Upper lobe of left lung (tissue), 6 donors: ENCODE results near the gene SPG11. TPM values are rescaled to one million over a fixed set of nuclear protein-coding genes. Genes with fewer than 3 reads are reported as not detected.

Experiments used
- ATAC-seq, 2 donors: fragments of 200-7000 bp; cut with Tn5 transposase; one replicate each; pipeline ENCODE4 v1.9.1; 2022; ENCODE audit warnings: mild to moderate bottlenecking in 2 of 2, moderate library complexity in 2 of 2; ENCODE audit not compliant: low FRiP score in 2 of 2
- DNase-seq, 2 donors: peaks; one replicate each; pipeline ENCODE4 v3.0.0-alpha.2; 2019 to 2020
- H3K27ac ChIP-seq, 4 donors: fragments of 200-600 bp; sonication (generic); one replicate each; pipeline ENCODE4 v1.5.1; 2016 to 2019
- H3K27me3 ChIP-seq, 4 donors: fragments of 200-600 bp; sonication (generic); one replicate each; pipeline ENCODE4 v1.5.1; 2017 to 2019
- H3K36me3 ChIP-seq, 4 donors: fragments of 200-600 bp; sonication (generic); one replicate each; pipeline ENCODE4 v1.5.1; 2016 to 2019
- H3K4me1 ChIP-seq, 4 donors: fragments of 200-600 bp; sonication (generic); one replicate each; pipeline ENCODE4 v1.5.1; 2018 to 2019
- H3K4me3 ChIP-seq, 4 donors: fragments of 200-600 bp; sonication (generic); one replicate each; pipeline ENCODE4 v1.5.1; 2017 to 2019; ENCODE audit warnings: mild to moderate bottlenecking in 2 of 4, moderate library complexity in 1 of 4
- H3K9me3 ChIP-seq, 4 donors: fragments of 200-600 bp; sonication (generic); one replicate each; pipeline ENCODE4 v1.5.1; 2018 to 2019
- CTCF ChIP-seq, 6 experiments: fragments of 450-650 bp in 4 of 6; fragments of 200-600 bp in 2 of 6; sonication (generic) in 2 of 6; IDR thresholded peaks; one replicate each; pipeline ENCODE4 v1.5.1; 2016 to 2019; ENCODE audit warnings: antibody characterized with exemption in 6 of 6
- EP300 ChIP-seq, 4 donors: sonication (generic); formaldehyde crosslinking; IDR thresholded peaks; one replicate each; pipeline ENCODE4 v1.5.1; 2017; ENCODE audit warnings: antibody characterized with exemption in 4 of 4, control low read depth in 2 of 4
- POLR2A ChIP-seq, 4 donors: fragments of 450-650 bp; IDR thresholded peaks; one replicate each; pipeline ENCODE4 v1.5.1; 2016 to 2017; ENCODE audit warnings: antibody characterized with exemption in 4 of 4, mild to moderate bottlenecking in 2 of 4
- POLR2AphosphoS5 ChIP-seq, 2 donors: sonication (generic); formaldehyde crosslinking; IDR thresholded peaks; one replicate each; pipeline ENCODE4 v1.5.1; 2017; ENCODE audit warnings: antibody characterized with exemption in 2 of 2
- WGBS, 2 donors: methylation state at CpG; one replicate each; pipeline ENCODE4 v1.1.5; 2017 to 2018; 5-methylcytosine and 5-hydroxymethylcytosine counted together
- total RNA-seq, 6 donors: library from RNA; depleted of rRNA in 4 of 6; stranded (reverse); fragments of >200 nt in 4 of 6; gene quantifications; one replicate each; pipeline versions ENCODE4 v1.1.0 to v1.2.1, GENCODE V29; 2016 to 2021
- donor health status: DM: no; HTN: no; CAD: no; lungs with moderate emphysema.
- donor health status: DM: no; HTN: yes; CAD: no; lungs with severe emphysema.

The SPG11 gene
- total RNA-seq, 6 donors from 2014 or later, result 81.6 to 161 (median 97.4) TPM

GRCh38 chr15:44657378-44657777 lies 6.1 kb downstream of the SPG11 start:
- ATAC-seq (no peak), DNase-seq (no peak)
- Histone ChIP-seq H3K27ac (no peak overlapping the region), H3K27me3 (no peaks in the 10 kb centered on the region), H3K36me3 (peaks cover 10 to 76% (median 28%) of the 10 kb centered on the region in 4 donors), H3K4me1 (peaks cover 7 to 13% (median 12%) of the 10 kb centered on the region in 4 donors), H3K4me3 (no peak overlapping the region), H3K9me3 (no peaks in the 10 kb centered on the region)
- TF ChIP-seq EP300 (IDR thresholded peaks at IDR 0.05) (no peak), POLR2A (IDR thresholded peaks at IDR 0.05) (no peak), CTCF (IDR thresholded peaks at IDR 0.05) (no peak), POLR2AphosphoS5 (IDR thresholded peaks at IDR 0.05) (no peak)

GRCh38 chr15:44656913-44657312 lies 6.5 kb downstream of the SPG11 start:
- DNase-seq (no peak), ATAC-seq (no peak)
- 78 to 82% methylated on average over 3 of the region's 3 CpGs for WGBS, 2 donors
- Histone ChIP-seq H3K4me1 (peaks cover 2 to 8% (median 7%) of the 10 kb centered on the region in 4 donors), H3K4me3 (no peak overlapping the region), H3K27ac (no peak overlapping the region), H3K9me3 (no peaks in the 10 kb centered on the region), H3K36me3 (peaks cover 10 to 80% (median 28%) of the 10 kb centered on the region in 4 donors), H3K27me3 (no peaks in the 10 kb centered on the region)
- no peak for TF ChIP-seq POLR2A (IDR thresholded peaks at IDR 0.05)
- TF ChIP-seq POLR2AphosphoS5 (IDR thresholded peaks at IDR 0.05), result no peak
- TF ChIP-seq CTCF (IDR thresholded peaks at IDR 0.05), result no peak
- TF ChIP-seq EP300 (IDR thresholded peaks at IDR 0.05), result no peak

GRCh38 chr15:44656298-44656697 lies 7.2 kb downstream of the SPG11 start:
- H3K9me3 ChIP-seq, result no peaks in the 10 kb centered on the region
- H3K4me1 ChIP-seq, result peaks cover 0 to 4% (median 2%) of the 10 kb centered on the region in 4 donors
- DNase-seq (no peak), ATAC-seq (no peak)
- H3K36me3 ChIP-seq, result peaks cover 15 to 86% (median 34%) of the 10 kb centered on the region in 4 donors
- no peak overlapping the region for H3K27ac ChIP-seq
- no peaks in the 10 kb centered on the region for H3K27me3 ChIP-seq
- TF ChIP-seq POLR2AphosphoS5 (IDR thresholded peaks at IDR 0.05) (no peak), POLR2A (IDR thresholded peaks at IDR 0.05) (no peak), EP300 (IDR thresholded peaks at IDR 0.05) (no peak), CTCF (IDR thresholded peaks at IDR 0.05) (no peak)
- WGBS, 2 donors, result 79 to 92% methylated on average over 1 of the region's 1 CpG
- no peak overlapping the region for H3K4me3 ChIP-seq

GRCh38 chr15:44654858-44655257 lies 8.6 kb downstream of the SPG11 start:
- Histone ChIP-seq H3K36me3 (peaks cover 19 to 100% (median 48%) of the 10 kb centered on the region in 4 donors), H3K4me3 (no peak overlapping the region), H3K27ac (no peak overlapping the region), H3K27me3 (no peaks in the 10 kb centered on the region), H3K4me1 (no peaks in the 10 kb centered on the region), H3K9me3 (no peaks in the 10 kb centered on the region)
- DNase-seq (no peak), ATAC-seq (no peak)
- 85 to 92% methylated on average over 6 of the region's 6 CpGs for WGBS, 2 donors
- no peak for TF ChIP-seq POLR2AphosphoS5 (IDR thresholded peaks at IDR 0.05)
- no peak for TF ChIP-seq EP300 (IDR thresholded peaks at IDR 0.05)
- no peak for TF ChIP-seq POLR2A (IDR thresholded peaks at IDR 0.05)
- no peak for TF ChIP-seq CTCF (IDR thresholded peaks at IDR 0.05)

GRCh38 chr15:44647637-44648036 lies 15.8 kb downstream of the SPG11 start:
- Histone ChIP-seq H3K27ac (no peak overlapping the region), H3K4me1 (no peaks in the 10 kb centered on the region), H3K9me3 (no peaks in the 10 kb centered on the region), H3K36me3 (peaks cover 25 to 69% (median 43%) of the 10 kb centered on the region in 4 donors), H3K4me3 (no peak overlapping the region), H3K27me3 (no peaks in the 10 kb centered on the region)
- TF ChIP-seq POLR2A (IDR thresholded peaks at IDR 0.05) (no peak), EP300 (IDR thresholded peaks at IDR 0.05) (no peak), CTCF (IDR thresholded peaks at IDR 0.05) (no peak), POLR2AphosphoS5 (IDR thresholded peaks at IDR 0.05) (no peak)
- DNase-seq, result no peak
- no peak for ATAC-seq
